ENCODE results near the gene APIP. TPM values are rescaled to one million over a fixed set of nuclear protein-coding genes. Genes with fewer than 3 reads are reported as not detected.

Gene APIP
- total RNA-seq, 1 experiment from 2014 or later: 35.4 TPM

- DNase-seq (ENCODE audit: low spot score): no peak
- in situ Hi-C loops (cut with HindIII; ENCODE audit: low sequenced_read_pairs): no loop called here
These were observed 60.5 kb downstream of the APIP start for GRCh38 chr11:34855754-34856095.

GRCh38 chr11:34855021-34855753 lies 61.0 kb downstream of the APIP start:
- DNase-seq (ENCODE audit: low spot score): no peak
- in situ Hi-C loops (cut with HindIII; ENCODE audit: low sequenced_read_pairs): no loop called here

GRCh38 chr11:34851916-34852315 lies 64.3 kb downstream of the APIP start:
- no peak for DNase-seq (ENCODE audit: low spot score)
- in situ Hi-C loops (cut with HindIII; ENCODE audit: low sequenced_read_pairs): no loop called here

- DNase-seq (ENCODE audit: low spot score): no peak
These were observed 65.8 kb downstream of the APIP start for GRCh38 chr11:34850334-34850733.

GRCh38 chr11:34846467-34846866 lies 69.7 kb downstream of the APIP start:
- no peak for DNase-seq (ENCODE audit: low spot score)
- in situ Hi-C loops (cut with HindIII; ENCODE audit: low sequenced_read_pairs): no loop called here

More at GRCh38 chr11:34850334-34850733, 65.8 kb downstream of the APIP start:
- in situ Hi-C loops (cut with HindIII; ENCODE audit: low sequenced_read_pairs): no loop called here

- in situ Hi-C loops (cut with HindIII; ENCODE audit: low sequenced_read_pairs): no loop called here
- DNase-seq (ENCODE audit: low spot score): no peak
These were observed 71.6 kb downstream of the APIP start for GRCh38 chr11:34844463-34845112.

- in situ Hi-C loops (cut with HindIII; ENCODE audit: low sequenced_read_pairs): no loop called here
- no peak for DNase-seq (ENCODE audit: low spot score)
These were observed 72.9 kb downstream of the APIP start for GRCh38 chr11:34843271-34843670.

- DNase-seq (ENCODE audit: low spot score): peak; percentile 3
- in situ Hi-C loops (cut with HindIII; ENCODE audit: low sequenced_read_pairs): no loop called here
These were observed 75.3 kb downstream of the APIP start for GRCh38 chr11:34840736-34841386.

GRCh38 chr11:34839969-34840368 lies 76.2 kb downstream of the APIP start:
- in situ Hi-C loops (cut with HindIII; ENCODE audit: low sequenced_read_pairs): no loop called here

GRCh38 chr11:34836958-34837856 lies 79.0 kb downstream of the APIP start:
- no peak for DNase-seq (ENCODE audit: low spot score)
- in situ Hi-C loops (cut with HindIII; ENCODE audit: low sequenced_read_pairs): no loop called here

More at GRCh38 chr11:34839969-34840368, 76.2 kb downstream of the APIP start:
- no peak for DNase-seq (ENCODE audit: low spot score)

- no peak for DNase-seq (ENCODE audit: low spot score)
- in situ Hi-C loops (cut with HindIII; ENCODE audit: low sequenced_read_pairs): no loop called here
These were observed 82.6 kb downstream of the APIP start for GRCh38 chr11:34833602-34834001.

Other genes starting within 250 kb of the APIP start
- 28.7 and 40.6 TPM in 2 replicates for gene PDHX, start 239 bp upstream of the APIP start, total RNA-seq (2014; rRNA removed; shearing (Covaris generic))
- 0.80 and 6.8 TPM in 2 replicates for gene CD44, start 222.8 kb upstream of the APIP start, total RNA-seq (2014; rRNA removed; shearing (Covaris generic))